HT1080 (cell line): ENCODE data around the gene SLC66A1. TPM values are rescaled to one million over a fixed set of nuclear protein-coding genes. Genes with fewer than 3 reads are reported as not detected.
"Not testable (repeated sequence)": the region's sequence is repeated elsewhere in the genome, so short reads cannot be mapped to it uniquely, and the experiment has no call there.

Source experiments
- DNase-seq: peaks from one replicate; pipeline ENCODE4 v3.0.0-alpha.2; 2015; ENCODE audit warnings: low read depth
- total RNA-seq: library from RNA; depleted of rRNA; stranded (reverse); fragments of >200 nt; shearing (Covaris generic); gene quantifications from 2 replicates; pipeline ENCODE4 v1.2.3, GENCODE V29; 2014

Gene SLC66A1
- total RNA-seq, 1 experiment from 2014 or later = 26.9 TPM

- not testable (repeated sequence) for DNase-seq
These were observed 8.0 kb upstream of the SLC66A1 start for GRCh38 chr1:19304081-19304480.

GRCh38 chr1:19305880-19306279, 6.2 kb upstream of the SLC66A1 start:
- no peak for DNase-seq

GRCh38 chr1:19306941-19307340, 5.2 kb upstream of the SLC66A1 start:
- DNase-seq = no peak

- DNase-seq = no peak
These were observed 4.2 kb upstream of the SLC66A1 start for GRCh38 chr1:19307794-19308508.

GRCh38 chr1:19308509-19308907, 3.6 kb upstream of the SLC66A1 start:
- DNase-seq = no peak

- DNase-seq = peak; percentile 58
These were observed 2.9 kb upstream of the SLC66A1 start for GRCh38 chr1:19309123-19309813.

- no peak for DNase-seq
These were observed 2.1 kb upstream of the SLC66A1 start for GRCh38 chr1:19310061-19310460.

- no peak for DNase-seq
These were observed 1.2 kb upstream of the SLC66A1 start for GRCh38 chr1:19310720-19311502.

GRCh38 chr1:19311503-19311930, 609 bp upstream of the SLC66A1 start:
- no peak for DNase-seq

- DNase-seq = no peak
These were observed 883 bp downstream of the SLC66A1 start for GRCh38 chr1:19312782-19313635.

- no peak for DNase-seq
These were observed 1.5 kb downstream of the SLC66A1 start for GRCh38 chr1:19313636-19313959.

GRCh38 chr1:19313961-19314882, 2.1 kb downstream of the SLC66A1 start:
- no peak for DNase-seq

- DNase-seq = peak; percentile 77
These were observed 3.5 kb downstream of the SLC66A1 start for GRCh38 chr1:19315378-19316198.

GRCh38 chr1:19317126-19317910, 5.2 kb downstream of the SLC66A1 start:
- no peak for DNase-seq

GRCh38 chr1:19319196-19319595, 7.1 kb downstream of the SLC66A1 start:
- DNase-seq = no peak

- DNase-seq = no peak
These were observed 8.9 kb downstream of the SLC66A1 start for GRCh38 chr1:19321071-19321470.

- no peak for DNase-seq
These were observed 10.4 kb downstream of the SLC66A1 start for GRCh38 chr1:19322481-19322880.

GRCh38 chr1:19323987-19324664, 12.0 kb downstream of the SLC66A1 start:
- no peak for DNase-seq
